T1000 (cell line): ENCODE data around the gene OLR1.

Experiments
- DNase-seq: peaks from one replicate; lab custom pipeline; 2025; ENCODE audit warnings: mixed read lengths; lab: John Stamatoyannopoulos, UW

OLR1 gene

GRCh38 chr12:10153271-10154144 is 18.4 kb downstream of the OLR1 start:
- peak; percentile 45 for DNase-seq

- no peak for DNase-seq
Observed at GRCh38 chr12:10151621-10152020, 20.3 kb downstream of the OLR1 start.

- DNase-seq, result no peak
Observed at GRCh38 chr12:10147714-10148403, 24.1 kb downstream of the OLR1 start.

GRCh38 chr12:10142976-10143589 is 28.8 kb downstream of the OLR1 start:
- DNase-seq, result no peak

GRCh38 chr12:10140001-10140400 is 31.9 kb downstream of the OLR1 start:
- peak; percentile 11 for DNase-seq

GRCh38 chr12:10136637-10137205 is 35.2 kb downstream of the OLR1 start:
- DNase-seq, result no peak

- DNase-seq, result no peak
Observed at GRCh38 chr12:10135126-10135525, 36.8 kb downstream of the OLR1 start.

- DNase-seq, result no peak
Observed at GRCh38 chr12:10132850-10133370, 39.0 kb downstream of the OLR1 start.

GRCh38 chr12:10131111-10131690 is 40.7 kb downstream of the OLR1 start:
- DNase-seq, result no peak

- no peak for DNase-seq
Observed at GRCh38 chr12:10130042-10130441, 41.9 kb downstream of the OLR1 start, which contains the start of gene CLEC7A. CLEC7A (minus strand) TSS chr12:10130199; CDS start chr12:10130082, 117 bp downstream.

- no peak for DNase-seq
Observed at GRCh38 chr12:10128687-10129086, 43.2 kb downstream of the OLR1 start.

- no peak for DNase-seq
Observed at GRCh38 chr12:10126413-10126812, 45.5 kb downstream of the OLR1 start.

- no peak for DNase-seq
Observed at GRCh38 chr12:10122689-10123088, 49.2 kb downstream of the OLR1 start.

- DNase-seq, result no peak
Observed at GRCh38 chr12:10121278-10121677, 50.7 kb downstream of the OLR1 start.

GRCh38 chr12:10119066-10119465 is 52.9 kb downstream of the OLR1 start:
- no peak for DNase-seq

- DNase-seq, result no peak
Observed at GRCh38 chr12:10115890-10116289, 56.0 kb downstream of the OLR1 start.

GRCh38 chr12:10115311-10115710 is 56.6 kb downstream of the OLR1 start:
- no peak for DNase-seq

- DNase-seq, result no peak
Observed at GRCh38 chr12:10113920-10114319, 58.0 kb downstream of the OLR1 start.

GRCh38 chr12:10113075-10113474 is 58.9 kb downstream of the OLR1 start:
- no peak for DNase-seq

- DNase-seq, result no peak
Observed at GRCh38 chr12:10111451-10111850, 60.5 kb downstream of the OLR1 start.

GRCh38 chr12:10110256-10110844 is 61.6 kb downstream of the OLR1 start:
- DNase-seq, result no peak
